CD4-positive, alpha-beta T cell treated with Interleukin-15 for 4 hours (primary cell): Measurements from ENCODE around the gene DNAJB8.

ENCODE experiments used
- DNase-seq: peaks from one replicate; pipeline ENCODE4 v3.0.0-alpha.2; 2020; ENCODE audit warnings: low spot score

DNAJB8 gene

DNA sequence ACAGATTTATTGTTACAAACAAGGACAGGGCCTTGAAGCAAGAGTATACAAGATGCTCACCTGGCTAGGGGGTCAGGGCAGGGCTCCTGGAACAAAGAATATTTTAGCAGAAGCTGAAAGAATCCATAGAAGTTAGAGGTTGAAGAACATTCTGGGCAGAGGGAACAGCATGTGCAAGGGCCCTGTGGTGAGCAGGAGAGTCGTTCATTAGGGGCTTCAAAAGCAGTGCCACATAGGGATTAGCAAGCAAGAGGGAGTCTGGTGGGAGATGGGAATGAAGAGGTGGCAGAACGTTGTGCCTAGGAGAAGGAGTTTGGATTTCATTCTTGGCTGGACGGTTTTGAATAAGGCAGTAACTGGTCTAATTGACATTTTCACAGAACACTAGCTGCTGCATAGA lies 22.9 kb downstream of the DNAJB8 start:
- no peak for DNase-seq

DNA sequence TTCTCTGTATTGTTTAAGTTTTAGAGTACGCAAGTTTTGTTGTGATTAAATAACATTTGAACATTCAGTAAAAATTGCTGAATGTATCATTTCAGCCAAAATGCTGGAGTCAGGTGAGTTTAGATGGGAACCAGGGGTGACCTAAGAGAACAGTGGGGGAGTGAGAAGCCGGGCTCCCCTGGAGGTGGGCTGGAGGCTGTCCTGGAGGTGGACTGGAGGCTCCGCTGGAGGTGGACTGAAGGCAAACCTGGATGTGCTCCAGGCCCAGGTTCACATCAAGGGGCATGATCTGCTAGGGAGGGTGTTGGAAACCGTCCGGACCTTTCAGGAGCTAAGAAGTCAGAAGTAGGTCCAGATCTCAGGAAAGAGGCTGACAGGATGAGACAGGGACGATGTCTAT lies 23.7 kb downstream of the DNAJB8 start:
- no peak for DNase-seq

DNA sequence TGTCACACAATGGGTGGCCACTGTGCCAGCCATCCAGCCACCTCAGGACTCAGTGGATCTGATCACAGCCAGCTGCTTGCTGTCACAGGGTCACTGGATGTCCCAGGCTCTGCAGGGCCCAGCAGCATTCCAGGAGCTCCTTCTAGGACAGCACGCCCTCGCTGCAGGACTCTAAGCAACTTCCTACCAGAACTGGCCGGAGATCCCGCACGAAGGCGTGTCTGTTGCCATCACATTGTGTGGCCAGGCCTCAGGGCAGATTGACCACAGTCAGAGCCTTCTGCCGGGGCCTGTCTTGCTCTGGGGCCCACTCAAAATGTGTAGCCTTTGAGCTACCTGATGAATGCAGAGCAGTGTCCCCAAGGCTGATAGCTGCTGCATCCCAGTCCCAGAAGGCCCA lies 24.6 kb downstream of the DNAJB8 start:
- no peak for DNase-seq

DNA sequence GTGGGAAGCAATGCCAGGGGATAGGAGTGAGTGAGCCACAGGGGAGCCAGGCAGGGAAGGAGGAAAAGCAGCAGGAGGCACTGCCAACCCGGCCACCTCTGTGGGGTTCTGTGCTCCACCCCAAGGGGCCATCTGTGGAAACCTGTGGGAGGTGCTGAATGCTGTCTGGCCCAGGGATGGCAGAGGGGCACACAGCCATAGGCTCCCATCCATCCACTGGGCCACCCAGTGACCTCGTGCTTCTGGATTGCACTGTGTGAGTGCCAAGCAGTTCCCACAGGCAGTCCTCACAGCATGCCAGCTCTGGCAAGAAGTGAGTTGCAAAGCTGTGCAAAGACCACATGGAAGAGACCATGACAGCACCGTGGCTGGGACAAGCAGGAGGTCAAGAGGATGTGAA lies 27.5 kb downstream of the DNAJB8 start:
- no peak for DNase-seq

DNA sequence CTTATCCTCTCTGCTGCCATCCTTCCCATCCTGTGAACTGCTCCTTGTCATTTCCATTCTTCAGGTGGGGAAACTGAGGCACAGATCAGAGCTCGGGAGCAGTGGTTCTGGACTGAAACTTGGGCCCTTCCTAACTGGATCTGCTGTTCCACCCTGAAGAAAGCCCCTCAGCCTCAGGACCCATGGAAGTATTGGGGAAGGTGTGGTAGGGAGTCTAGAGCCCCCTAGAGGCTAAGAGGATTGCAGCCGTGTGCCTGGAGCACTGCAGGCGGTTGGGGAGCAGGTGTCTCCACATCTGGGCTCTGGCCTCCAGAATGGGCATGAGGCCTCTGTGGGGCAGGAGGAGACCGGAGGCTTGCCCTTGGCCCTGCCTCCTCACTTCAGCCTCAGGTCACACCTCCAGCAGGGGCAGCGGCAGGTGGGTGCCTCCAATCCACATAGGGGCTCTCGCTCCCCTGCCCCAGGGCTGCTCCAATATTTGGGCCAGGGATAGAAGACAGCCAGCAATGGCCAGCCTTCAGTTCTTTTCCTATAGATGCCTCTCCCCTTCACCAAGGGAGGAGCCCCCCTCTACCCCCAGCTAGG lies 28.1 kb downstream of the DNAJB8 start:
- no peak for DNase-seq

DNA sequence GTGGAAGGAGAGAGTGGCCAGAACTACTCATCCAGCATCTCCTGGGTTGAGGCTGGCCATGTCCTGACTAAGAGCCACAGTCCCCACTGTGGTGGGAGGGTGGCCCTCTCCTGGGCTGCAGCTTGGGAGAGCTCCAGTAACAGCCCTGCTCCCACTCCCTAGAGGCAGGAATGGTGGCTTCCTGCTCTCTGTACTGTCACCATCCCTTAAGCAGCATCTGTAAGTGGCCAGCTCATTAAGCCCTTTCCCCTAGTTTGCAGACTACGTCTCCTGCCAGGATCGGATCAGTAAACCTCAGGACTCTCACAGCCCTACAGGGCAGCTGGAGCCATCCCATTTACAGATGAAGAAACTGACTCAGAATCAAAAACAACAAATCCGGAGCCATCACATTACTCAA lies 30.5 kb downstream of the DNAJB8 start:
- no peak for DNase-seq

DNA sequence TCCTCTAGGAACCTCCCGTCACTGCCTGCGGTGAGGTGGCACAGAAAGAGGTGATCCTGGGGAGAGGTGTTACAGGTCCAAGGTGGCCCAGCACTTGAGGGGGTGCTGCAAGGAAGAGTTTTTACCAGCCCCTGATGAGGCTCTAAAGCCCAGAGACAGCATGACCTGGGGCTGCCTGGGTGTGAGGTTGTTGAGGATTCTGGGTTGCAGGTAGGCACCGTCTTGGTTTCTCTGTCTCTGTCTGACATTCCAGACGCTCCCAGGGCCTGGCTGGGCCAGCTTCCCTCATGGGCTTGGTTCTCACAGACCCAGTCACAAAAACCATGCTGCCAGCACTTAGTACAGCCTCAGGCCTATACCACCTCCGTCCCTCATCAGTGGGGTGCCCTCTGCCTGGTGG lies 31.1 kb downstream of the DNAJB8 start:
- no peak for DNase-seq

DNA sequence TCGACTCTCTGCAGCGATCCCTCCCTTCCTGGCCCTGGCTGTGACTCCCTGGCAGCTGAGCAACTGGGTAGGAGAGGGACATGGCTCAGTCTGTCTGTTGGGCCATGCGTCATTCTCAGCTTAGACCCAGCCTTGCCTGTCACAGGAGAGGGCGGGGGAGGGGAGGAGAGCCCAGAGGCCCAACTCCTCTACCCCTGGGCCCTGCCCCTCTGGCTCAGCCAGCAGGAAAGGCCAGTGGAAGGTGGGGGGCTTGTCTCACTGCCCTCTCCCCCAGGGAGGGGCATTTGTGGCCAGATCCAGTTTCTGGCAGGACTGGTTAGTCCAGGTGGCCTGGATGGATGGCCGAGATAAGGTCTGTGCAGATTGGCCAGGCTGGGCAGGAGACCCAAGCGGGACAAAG lies 31.6 kb downstream of the DNAJB8 start:
- DNase-seq, result no peak

DNA sequence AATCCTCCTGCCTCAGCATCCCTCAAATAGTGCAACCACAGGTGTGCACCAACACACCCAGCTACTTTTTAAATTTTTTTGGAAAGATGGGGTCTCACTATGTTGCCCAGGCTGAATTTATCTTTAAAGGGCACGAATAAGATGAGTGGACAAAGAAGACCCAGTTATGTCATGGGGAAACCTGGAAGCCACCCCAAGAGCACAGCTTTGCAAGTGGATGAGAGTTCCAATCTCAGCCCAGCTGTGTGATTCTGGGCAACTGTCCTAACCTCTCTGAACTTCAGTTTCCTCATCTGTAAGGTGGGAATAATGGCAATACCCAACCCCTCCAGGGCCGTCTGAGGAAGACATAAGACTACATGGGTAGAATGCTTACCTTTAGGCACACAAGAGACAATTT lies 32.2 kb downstream of the DNAJB8 start:
- no peak for DNase-seq

DNA sequence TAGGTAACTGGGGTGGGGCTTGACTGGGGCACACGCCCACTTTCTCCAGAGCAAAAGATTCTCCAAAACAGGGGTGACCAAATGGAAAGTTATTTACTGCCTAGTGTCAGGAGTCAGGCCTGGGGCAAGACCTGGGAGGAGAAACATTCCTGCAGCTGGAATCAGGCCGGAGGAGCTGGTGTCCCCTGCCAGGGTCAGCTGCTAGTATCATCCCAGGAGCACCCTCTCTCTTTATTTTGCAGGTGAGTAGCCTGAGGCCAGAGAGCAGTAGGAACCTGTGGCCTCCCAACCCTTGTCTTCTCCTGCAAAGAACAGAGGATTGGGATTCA lies 32.9 kb downstream of the DNAJB8 start:
- DNase-seq, result no peak

DNA sequence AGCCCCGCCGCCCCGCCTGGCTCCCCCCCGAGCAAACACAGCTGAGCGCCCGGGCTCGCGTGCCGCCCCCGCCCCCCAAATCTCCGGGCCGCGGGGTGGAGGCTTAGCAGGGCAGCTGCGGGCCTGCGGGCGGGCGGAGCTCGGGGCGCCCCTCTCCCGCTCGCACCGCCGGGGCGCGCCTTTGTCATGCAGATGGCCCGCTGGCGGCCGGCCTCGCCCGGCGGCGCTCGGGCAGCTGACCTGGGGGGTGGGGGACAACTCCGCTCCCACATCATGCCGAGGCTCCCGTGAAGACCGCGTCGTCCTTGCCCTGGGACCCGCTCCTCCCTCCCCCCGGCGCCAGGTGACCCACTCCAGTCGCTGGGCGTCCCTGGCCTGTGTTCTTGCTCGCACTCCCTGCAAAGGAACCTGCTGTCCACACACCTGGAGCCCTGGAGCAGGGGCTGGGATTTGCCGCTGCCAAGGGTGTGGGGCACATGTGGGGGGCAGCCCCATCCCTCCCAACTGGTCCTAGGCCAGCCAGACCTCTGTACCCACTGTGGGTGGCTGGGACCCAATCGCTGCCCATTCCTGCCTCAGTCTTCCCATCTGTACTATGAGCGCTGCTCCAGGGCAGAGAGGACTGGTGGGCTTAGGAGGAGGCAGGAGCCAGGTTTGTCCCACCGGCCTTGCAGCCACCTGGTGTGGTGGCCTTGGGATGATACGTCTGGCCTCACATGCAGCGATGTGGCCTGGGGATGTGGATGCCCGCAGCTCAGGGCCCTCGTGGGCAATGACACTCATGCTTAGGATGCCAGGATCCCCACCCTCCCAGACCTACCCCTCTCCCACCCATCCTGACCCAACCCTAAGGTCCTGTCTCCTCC lies 33.5 kb downstream of the DNAJB8 start:
- no peak for DNase-seq

DNA sequence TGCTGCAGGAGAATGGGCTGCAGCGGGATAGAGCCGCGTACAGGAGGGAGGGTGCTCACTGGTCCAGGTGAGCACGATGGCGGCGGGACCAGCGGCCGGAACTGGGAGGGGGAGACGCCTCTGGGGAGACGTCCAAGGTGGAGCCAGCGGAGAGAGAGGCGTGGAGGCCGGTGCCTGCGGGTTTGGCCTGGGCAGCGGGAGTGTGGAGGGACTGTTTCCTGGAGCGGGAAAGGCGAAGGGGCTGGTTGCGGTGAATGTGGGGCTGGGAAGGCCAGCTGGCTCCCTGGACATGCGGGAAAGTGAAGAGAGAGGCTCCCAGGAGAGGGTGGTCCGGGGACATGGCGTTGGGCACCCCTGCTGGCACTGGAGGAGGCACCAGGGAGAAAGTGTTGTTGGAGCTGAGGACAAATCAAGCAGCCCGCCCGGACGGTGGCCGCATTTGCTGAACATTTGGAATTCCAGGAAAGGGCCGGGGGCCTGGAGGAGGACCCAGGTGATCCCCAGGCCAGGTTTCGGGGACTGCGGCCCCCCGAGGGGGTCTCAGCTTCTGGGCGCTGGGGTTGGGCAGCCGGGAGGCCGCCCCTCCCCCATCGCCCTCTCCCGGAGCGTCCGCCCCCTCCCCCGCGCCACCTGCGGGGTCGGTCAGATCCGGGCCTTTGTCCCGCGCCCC lies 34.3 kb downstream of the DNAJB8 start:
- DNase-seq, result no peak

DNA sequence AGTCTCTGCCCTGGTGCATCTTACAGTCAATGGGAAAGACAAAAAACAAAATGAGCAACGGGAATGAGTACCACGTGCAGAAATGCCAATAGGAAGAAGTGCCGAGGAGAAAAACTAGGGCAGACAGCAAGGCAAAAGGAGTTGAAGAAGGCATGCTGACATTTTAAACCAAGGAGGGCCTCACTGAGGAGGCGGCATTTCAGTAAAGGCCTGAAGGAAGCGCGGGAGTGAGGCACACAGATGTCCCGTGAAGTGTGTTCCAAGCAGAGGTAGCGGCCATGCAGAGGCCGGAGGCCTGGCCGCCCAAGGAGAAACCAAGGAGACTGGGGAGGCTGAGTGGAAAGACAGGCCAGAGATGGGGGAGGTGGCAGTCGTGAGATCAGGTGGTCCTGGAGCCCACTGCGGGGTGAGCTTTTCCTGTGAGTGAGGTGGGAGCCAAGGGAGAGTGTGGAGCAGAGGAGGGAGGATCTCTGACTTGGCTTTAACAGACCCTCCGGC lies 34.8 kb downstream of the DNAJB8 start:
- DNase-seq, result no peak

DNA sequence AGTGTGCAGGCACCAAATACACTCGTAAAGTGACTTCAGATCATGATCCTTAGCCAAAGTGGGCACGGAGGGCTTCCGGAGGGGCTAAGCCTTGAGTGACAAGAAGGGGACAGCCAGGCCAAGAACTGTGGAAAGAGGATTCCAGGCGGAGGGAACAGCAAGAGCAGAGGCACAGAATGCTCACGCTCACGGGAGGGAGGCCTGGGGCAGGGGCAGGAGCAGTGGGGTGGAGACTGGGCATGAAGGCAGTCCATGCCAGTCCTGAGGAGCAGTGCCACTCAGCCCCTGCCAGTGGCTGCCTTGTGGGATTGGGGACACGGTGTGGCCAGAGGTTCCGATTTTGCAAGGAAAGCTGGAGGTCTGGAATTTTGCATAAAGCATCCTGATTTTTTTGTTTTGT lies 36.0 kb downstream of the DNAJB8 start:
- DNase-seq, result no peak

DNA sequence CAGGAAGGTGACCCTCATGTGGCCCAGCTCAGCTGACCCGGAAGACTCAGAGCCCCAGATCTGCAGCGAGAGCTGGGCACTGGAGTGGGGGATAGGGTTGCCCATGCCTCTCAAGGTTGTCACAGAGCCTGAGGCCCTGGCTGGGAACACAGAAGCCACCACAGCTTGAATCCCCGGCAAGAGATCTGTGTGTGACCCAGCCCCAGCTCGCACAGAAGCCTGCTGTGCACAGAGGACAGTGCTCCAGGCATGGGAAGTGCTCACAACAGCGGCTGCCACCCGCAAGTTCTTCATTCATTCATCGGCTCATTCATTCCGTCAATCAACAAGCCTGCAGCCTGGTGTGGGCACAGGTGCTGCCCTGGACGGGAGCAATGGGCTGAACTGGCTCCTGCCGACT lies 36.4 kb downstream of the DNAJB8 start:
- no peak for DNase-seq

DNA sequence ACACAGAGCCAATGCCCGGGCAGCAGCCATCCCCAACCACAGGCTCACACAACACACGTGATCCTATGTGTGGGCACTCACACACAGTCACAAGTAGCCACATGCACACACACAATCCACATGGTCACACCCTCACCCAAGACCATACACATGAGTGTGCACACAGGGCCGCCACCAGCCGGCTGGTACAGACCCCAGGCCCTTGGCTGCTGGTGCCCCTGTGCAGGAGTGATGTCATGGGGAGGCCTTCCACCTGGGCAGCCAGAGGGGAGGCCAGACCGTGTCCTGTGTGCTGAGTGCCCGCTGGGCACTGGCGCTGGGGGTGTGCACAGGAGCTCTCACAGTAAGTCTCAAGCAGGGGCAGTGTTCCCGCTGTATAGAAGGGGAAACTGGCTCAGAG lies 36.9 kb downstream of the DNAJB8 start:
- no peak for DNase-seq

DNA sequence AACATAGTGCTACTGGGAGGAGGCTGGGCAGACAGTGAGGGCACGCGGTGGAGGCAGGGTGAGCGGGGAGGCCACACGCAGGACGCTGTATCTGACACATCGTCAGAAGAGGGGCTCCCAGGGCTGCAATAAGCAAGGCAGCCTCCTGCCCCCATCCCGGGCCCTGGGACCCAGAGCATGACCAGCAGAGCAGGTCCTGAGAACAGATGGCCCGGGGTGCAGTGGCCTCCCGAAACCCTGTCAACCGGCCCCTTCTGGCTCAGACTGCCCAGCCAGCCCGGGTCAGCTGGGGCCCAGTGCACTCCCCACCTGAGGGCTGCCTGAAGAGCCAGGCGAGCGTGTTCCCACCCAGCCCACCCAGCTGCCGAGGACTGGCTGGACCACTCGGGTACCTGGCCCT lies 37.4 kb downstream of the DNAJB8 start:
- no peak for DNase-seq

DNA sequence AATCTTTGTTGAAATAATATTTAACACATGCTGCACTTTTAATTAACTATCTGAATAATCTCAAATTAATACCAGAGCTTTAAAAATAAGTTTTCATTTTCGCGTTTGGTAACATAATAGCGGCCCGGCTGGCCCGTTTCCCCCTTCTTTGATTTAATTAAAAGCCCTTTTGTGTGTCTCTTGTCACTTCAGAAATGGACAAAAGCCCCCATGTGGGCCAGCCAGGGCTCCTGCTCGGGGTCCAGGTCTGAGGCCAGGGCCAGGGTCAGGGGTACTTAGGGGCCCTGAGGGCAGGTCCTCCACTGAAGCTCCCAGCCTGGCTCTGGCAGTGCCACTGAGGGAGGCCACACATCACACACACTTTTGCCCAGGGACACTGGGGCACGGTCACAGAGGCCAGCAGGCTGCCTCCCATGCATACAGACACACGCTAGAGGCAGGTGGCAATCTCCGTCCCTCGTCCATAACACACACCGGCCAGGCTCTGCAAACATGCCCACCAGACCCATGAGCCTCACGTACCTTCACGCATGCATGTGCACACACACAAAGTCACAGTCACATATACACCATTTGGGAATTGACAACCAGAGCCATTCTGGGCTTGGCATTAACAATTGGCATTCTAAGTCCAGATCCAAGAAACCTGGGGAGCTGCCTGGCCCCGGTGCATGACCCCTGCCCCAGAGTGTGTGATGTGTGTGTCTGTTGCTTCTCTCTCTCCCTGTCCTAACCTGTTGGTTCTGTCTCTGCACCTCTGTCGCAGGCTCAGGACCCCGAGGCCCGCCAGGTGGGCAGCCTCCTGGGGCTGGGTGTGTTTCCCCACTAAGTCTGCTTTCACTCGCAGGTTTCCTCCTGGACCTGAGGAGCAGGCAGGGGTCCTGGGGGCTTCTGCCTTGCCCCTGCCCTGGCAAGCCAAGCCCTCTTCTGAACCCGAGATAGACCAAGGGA lies 38.5 kb downstream of the DNAJB8 start:
- DNase-seq, result no peak

DNA sequence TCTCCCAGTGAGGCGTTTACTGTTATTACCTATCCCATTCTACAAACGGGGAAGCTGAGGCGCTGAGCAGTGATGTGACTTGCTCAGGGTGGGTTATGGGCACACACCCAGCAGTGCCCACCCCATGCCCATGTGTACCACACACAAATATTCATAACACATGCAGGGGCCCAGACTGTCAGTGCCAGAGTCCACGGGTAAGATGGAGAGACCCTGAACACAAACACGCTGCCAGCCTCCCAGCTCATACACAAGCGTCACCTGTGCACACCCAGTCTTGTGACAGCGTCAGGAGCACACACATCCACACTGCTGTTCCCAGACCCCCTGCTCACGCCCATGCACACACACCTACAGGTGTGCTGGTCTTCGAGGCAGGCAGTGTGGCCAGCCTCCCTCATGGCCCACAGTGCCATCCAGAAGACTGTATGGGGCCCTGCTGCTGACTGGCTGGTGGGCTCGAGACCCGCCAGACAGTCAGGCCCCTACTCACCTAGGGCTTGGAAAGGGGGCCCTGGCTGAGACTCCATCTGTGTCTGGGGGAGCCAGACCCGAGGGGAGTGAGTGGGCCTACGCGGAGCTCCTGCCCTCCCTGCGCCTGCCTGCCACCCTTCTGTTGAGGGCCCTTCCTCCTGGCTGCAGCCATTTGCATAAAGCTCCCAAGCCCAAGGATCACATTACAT lies 39.4 kb downstream of the DNAJB8 start:
- no peak for DNase-seq

DNA sequence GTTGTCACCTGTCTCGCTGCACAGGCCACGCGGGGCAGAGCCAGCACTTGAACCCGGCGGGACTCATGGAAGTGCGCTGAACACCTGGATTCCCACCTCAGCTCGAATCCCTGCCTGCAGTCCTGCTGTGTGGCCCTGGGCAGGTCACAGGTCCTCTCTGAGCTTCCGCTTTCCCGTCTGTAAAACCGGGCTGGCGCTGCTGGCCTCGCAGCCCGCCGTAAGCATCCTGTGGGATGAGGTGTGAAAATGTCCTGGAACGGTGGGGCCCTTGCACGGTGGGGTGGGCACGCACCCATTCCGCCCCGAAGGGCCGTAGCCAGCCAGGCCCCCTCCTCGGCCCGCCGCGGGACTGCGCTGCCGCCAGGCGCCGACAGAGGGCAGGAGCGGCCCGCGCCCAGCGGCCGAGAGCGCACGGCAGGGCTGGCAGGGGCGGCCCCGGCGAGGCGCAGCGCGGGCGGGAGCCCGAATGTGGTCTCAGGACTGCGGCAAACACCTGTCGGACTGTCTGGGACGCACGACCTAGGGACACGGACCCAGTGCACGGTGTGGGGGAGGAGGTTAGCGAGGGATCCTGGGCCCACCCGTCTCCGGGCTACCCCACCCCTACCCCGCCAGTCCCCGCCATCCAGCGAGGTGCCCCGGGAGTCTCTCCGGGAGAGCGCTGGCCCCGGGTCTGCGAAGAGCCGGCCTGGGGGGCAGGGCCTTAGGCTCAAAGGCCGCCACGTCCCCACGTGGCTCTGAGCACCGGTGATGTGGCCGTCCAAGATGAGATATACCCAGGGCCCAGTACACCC lies 40.4 kb downstream of the DNAJB8 start:
- peak; percentile 36 for DNase-seq

DNA sequence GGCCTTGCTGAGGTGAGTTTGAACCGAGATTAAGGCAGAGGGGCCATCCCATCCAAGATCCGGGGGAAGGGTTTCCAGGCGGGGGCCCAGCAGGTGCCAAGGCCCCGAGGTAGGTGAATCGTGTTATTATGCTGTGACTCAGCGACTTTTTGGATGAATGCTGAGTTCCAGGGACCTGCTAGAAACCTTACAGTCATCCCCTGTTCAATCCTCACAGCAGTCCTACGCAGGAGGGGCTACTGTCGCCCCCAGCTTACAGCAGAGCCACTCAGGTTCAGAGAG lies 40.9 kb downstream of the DNAJB8 start:
- no peak for DNase-seq
